Measurements from ENCODE around the gene RETREG1.

The RETREG1 gene

DNA sequence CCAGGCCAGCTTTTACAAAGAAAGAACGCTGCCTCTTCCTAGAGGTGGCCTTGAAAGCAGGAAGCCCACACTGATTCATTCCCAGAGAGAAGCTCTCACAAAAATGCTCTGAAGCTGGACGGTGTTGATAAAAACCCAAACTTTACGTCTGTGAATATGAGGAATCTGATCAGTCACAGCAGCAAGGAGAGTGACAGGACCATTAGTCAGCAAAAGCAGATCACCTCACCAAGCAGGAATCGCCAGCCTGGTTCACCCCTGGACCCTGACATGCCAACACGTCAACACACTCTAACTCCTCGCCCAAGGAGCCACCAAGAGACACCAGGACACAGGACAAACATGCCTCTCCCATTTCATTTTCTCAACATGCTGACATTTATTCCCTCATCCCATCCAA is 80.6 kb downstream of the RETREG1 start:
- DNase-seq (no peak), ATAC-seq (ENCODE audit: insufficient read depth, low read depth) (no peak)
- Histone ChIP-seq H3K4me2 (ENCODE audit: insufficient read depth, low read length) (no peak overlapping the region), H3K27me3 (ENCODE audit: insufficient read depth, low read length, poor library complexity) (no peaks in the 10 kb centered on the region), H3K4me1 (ENCODE audit: insufficient read depth, low read length) (no peaks in the 10 kb centered on the region), H2AFZ (ENCODE audit: low read depth, low read length) (no peak overlapping the region), H3K27ac (ENCODE audit: low read length) (no peak overlapping the region), H3K9ac (ENCODE audit: low read depth, low read length) (no peak overlapping the region), H4K20me1 (ENCODE audit: insufficient read depth, low read length) (no peaks in the 10 kb centered on the region), H3K79me2 (ENCODE audit: insufficient read depth, low read length) (no peaks in the 10 kb centered on the region), H3K36me3 (ENCODE audit: insufficient read depth, low read length) (no peaks in the 10 kb centered on the region), H3K4me3 (ENCODE audit: low read depth in 1 of 2, low read length in 2 of 2) (no peak overlapping the region), H3K9me3 (ENCODE audit: insufficient read depth, low read length, severe bottlenecking) (no peaks in the 10 kb centered on the region)
- TF ChIP-seq EZH2 (IDR thresholded peaks at IDR 0.05; ENCODE audit: borderline replicate concordance, low read depth, low read length, severe bottlenecking) (no peak), CTCF (IDR thresholded peaks at IDR 0.05; ENCODE audit: borderline replicate concordance, extremely low read depth, low read length, poor library complexity, severe bottlenecking) (no peak)

- Histone ChIP-seq H3K4me2 (ENCODE audit: insufficient read depth, low read length) (no peak overlapping the region), H4K20me1 (ENCODE audit: insufficient read depth, low read length) (no peaks in the 10 kb centered on the region), H3K27ac (ENCODE audit: low read length) (no peak overlapping the region), H3K9ac (ENCODE audit: low read depth, low read length) (no peak overlapping the region), H3K4me3 (ENCODE audit: low read depth in 1 of 2, low read length in 2 of 2) (no peak overlapping the region), H3K79me2 (ENCODE audit: insufficient read depth, low read length) (no peaks in the 10 kb centered on the region), H3K36me3 (ENCODE audit: insufficient read depth, low read length) (no peaks in the 10 kb centered on the region), H2AFZ (ENCODE audit: low read depth, low read length) (no peak overlapping the region), H3K9me3 (ENCODE audit: insufficient read depth, low read length, severe bottlenecking) (no peaks in the 10 kb centered on the region), H3K27me3 (ENCODE audit: insufficient read depth, low read length, poor library complexity) (no peaks in the 10 kb centered on the region), H3K4me1 (ENCODE audit: insufficient read depth, low read length) (no peaks in the 10 kb centered on the region)
- TF ChIP-seq CTCF (IDR thresholded peaks at IDR 0.05; ENCODE audit: borderline replicate concordance, extremely low read depth, low read length, poor library complexity, severe bottlenecking) = no peak
- no peak for TF ChIP-seq EZH2 (IDR thresholded peaks at IDR 0.05; ENCODE audit: borderline replicate concordance, low read depth, low read length, severe bottlenecking)
- ATAC-seq (ENCODE audit: insufficient read depth, low read depth) (no peak), DNase-seq (no peak)
Measured at GRCh38 chr5:16534280-16534679, 82.5 kb downstream of the RETREG1 start.

- no peak overlapping the region for H3K9ac ChIP-seq (ENCODE audit: low read depth, low read length)
- no peaks in the 10 kb centered on the region for H3K27me3 ChIP-seq (ENCODE audit: insufficient read depth, low read length, poor library complexity)
- DNase-seq = no peak
- no peak for ATAC-seq (ENCODE audit: insufficient read depth, low read depth)
- no peak overlapping the region for H2AFZ ChIP-seq (ENCODE audit: low read depth, low read length)
- no peaks in the 10 kb centered on the region for H4K20me1 ChIP-seq (ENCODE audit: insufficient read depth, low read length)
- no peaks in the 10 kb centered on the region for H3K9me3 ChIP-seq (ENCODE audit: insufficient read depth, low read length, severe bottlenecking)
- H3K4me3 ChIP-seq (ENCODE audit: low read depth in 1 of 2, low read length in 2 of 2) = no peak overlapping the region
- TF ChIP-seq CTCF (IDR thresholded peaks at IDR 0.05; ENCODE audit: borderline replicate concordance, extremely low read depth, low read length, poor library complexity, severe bottlenecking) (no peak), EZH2 (IDR thresholded peaks at IDR 0.05; ENCODE audit: borderline replicate concordance, low read depth, low read length, severe bottlenecking) (no peak)
- no peaks in the 10 kb centered on the region for H3K4me1 ChIP-seq (ENCODE audit: insufficient read depth, low read length)
- no peak overlapping the region for H3K27ac ChIP-seq (ENCODE audit: low read length)
- H3K4me2 ChIP-seq (ENCODE audit: insufficient read depth, low read length) = no peak overlapping the region
- H3K79me2 ChIP-seq (ENCODE audit: insufficient read depth, low read length) = no peaks in the 10 kb centered on the region
- no peaks in the 10 kb centered on the region for H3K36me3 ChIP-seq (ENCODE audit: insufficient read depth, low read length)
Measured at GRCh38 chr5:16531063-16531648, 85.6 kb downstream of the RETREG1 start.

GRCh38 chr5:16529306-16529705 is 87.5 kb downstream of the RETREG1 start:
- ATAC-seq (ENCODE audit: insufficient read depth, low read depth) = no peak
- Histone ChIP-seq H3K4me2 (ENCODE audit: insufficient read depth, low read length) (no peak overlapping the region), H3K79me2 (ENCODE audit: insufficient read depth, low read length) (no peaks in the 10 kb centered on the region), H3K9ac (ENCODE audit: low read depth, low read length) (no peak overlapping the region), H4K20me1 (ENCODE audit: insufficient read depth, low read length) (no peaks in the 10 kb centered on the region), H2AFZ (ENCODE audit: low read depth, low read length) (no peak overlapping the region), H3K4me1 (ENCODE audit: insufficient read depth, low read length) (no peaks in the 10 kb centered on the region), H3K27ac (ENCODE audit: low read length) (no peak overlapping the region), H3K36me3 (ENCODE audit: insufficient read depth, low read length) (no peaks in the 10 kb centered on the region), H3K27me3 (ENCODE audit: insufficient read depth, low read length, poor library complexity) (no peaks in the 10 kb centered on the region), H3K4me3 (ENCODE audit: low read depth in 1 of 2, low read length in 2 of 2) (no peak overlapping the region), H3K9me3 (ENCODE audit: insufficient read depth, low read length, severe bottlenecking) (no peaks in the 10 kb centered on the region)
- no peak for DNase-seq
- TF ChIP-seq EZH2 (IDR thresholded peaks at IDR 0.05; ENCODE audit: borderline replicate concordance, low read depth, low read length, severe bottlenecking) = no peak
- no peak for TF ChIP-seq CTCF (IDR thresholded peaks at IDR 0.05; ENCODE audit: borderline replicate concordance, extremely low read depth, low read length, poor library complexity, severe bottlenecking)
